ENCODE results near the gene RITA1.

The RITA1 gene

GRCh38 chr12:113233967-113234366 lies 48.4 kb downstream of the RITA1 start:
- DNase-seq (ENCODE audit: low spot score) (no peak), ATAC-seq (ENCODE audit: low read depth) (no peak)
- Histone ChIP-seq H3K27me3 (ENCODE audit: insufficient read depth, poor library complexity, severe bottlenecking) (no peaks in the 10 kb centered on the region), H3K9me3 (ENCODE audit: severe bottlenecking) (no peaks in the 10 kb centered on the region), H3K4me1 (ENCODE audit: insufficient read depth, poor library complexity, severe bottlenecking) (peaks cover 10% of the 10 kb centered on the region), H3K36me3 (ENCODE audit: low read depth) (peaks cover 68% of the 10 kb centered on the region), H3K27ac (ENCODE audit: poor library complexity, severe bottlenecking) (no peak overlapping the region), H3K4me3 (ENCODE audit: severe bottlenecking) (no peak overlapping the region)
- no peak for TF ChIP-seq CTCF (IDR thresholded peaks at IDR 0.05; ENCODE audit: poor library complexity, severe bottlenecking)

GRCh38 chr12:113234483-113234882 lies 49.0 kb downstream of the RITA1 start:
- H3K4me1 ChIP-seq (ENCODE audit: insufficient read depth, poor library complexity, severe bottlenecking): peaks cover 10% of the 10 kb centered on the region
- no peak for TF ChIP-seq CTCF (IDR thresholded peaks at IDR 0.05; ENCODE audit: poor library complexity, severe bottlenecking)
- H3K27me3 ChIP-seq (ENCODE audit: insufficient read depth, poor library complexity, severe bottlenecking): no peaks in the 10 kb centered on the region
- no peaks in the 10 kb centered on the region for H3K9me3 ChIP-seq (ENCODE audit: severe bottlenecking)
- ATAC-seq (ENCODE audit: low read depth) (no peak), DNase-seq (ENCODE audit: low spot score) (no peak)
- peaks cover 67% of the 10 kb centered on the region for H3K36me3 ChIP-seq (ENCODE audit: low read depth)
- no peak overlapping the region for H3K27ac ChIP-seq (ENCODE audit: poor library complexity, severe bottlenecking)
- H3K4me3 ChIP-seq (ENCODE audit: severe bottlenecking): no peak overlapping the region

GRCh38 chr12:113235976-113236375 lies 50.5 kb downstream of the RITA1 start:
- H3K27me3 ChIP-seq (ENCODE audit: insufficient read depth, poor library complexity, severe bottlenecking): no peaks in the 10 kb centered on the region
- no peak overlapping the region for H3K27ac ChIP-seq (ENCODE audit: poor library complexity, severe bottlenecking)
- ATAC-seq (ENCODE audit: low read depth) (no peak), DNase-seq (ENCODE audit: low spot score) (no peak)
- no peak overlapping the region for H3K4me3 ChIP-seq (ENCODE audit: severe bottlenecking)
- TF ChIP-seq CTCF (IDR thresholded peaks at IDR 0.05; ENCODE audit: poor library complexity, severe bottlenecking): no peak
- no peaks in the 10 kb centered on the region for H3K9me3 ChIP-seq (ENCODE audit: severe bottlenecking)
- H3K36me3 ChIP-seq (ENCODE audit: low read depth): peaks cover 59% of the 10 kb centered on the region
- peaks cover 18% of the 10 kb centered on the region for H3K4me1 ChIP-seq (ENCODE audit: insufficient read depth, poor library complexity, severe bottlenecking)

- Histone ChIP-seq H3K36me3 (ENCODE audit: low read depth) (peaks cover 53% of the 10 kb centered on the region), H3K9me3 (ENCODE audit: severe bottlenecking) (no peaks in the 10 kb centered on the region), H3K27ac (ENCODE audit: poor library complexity, severe bottlenecking) (no peak overlapping the region), H3K27me3 (ENCODE audit: insufficient read depth, poor library complexity, severe bottlenecking) (no peaks in the 10 kb centered on the region), H3K4me1 (ENCODE audit: insufficient read depth, poor library complexity, severe bottlenecking) (peaks cover 17% of the 10 kb centered on the region), H3K4me3 (ENCODE audit: severe bottlenecking) (no peak overlapping the region)
- TF ChIP-seq CTCF (IDR thresholded peaks at IDR 0.05; ENCODE audit: poor library complexity, severe bottlenecking): no peak
- no peak for ATAC-seq (ENCODE audit: low read depth)
- no peak for DNase-seq (ENCODE audit: low spot score)
These were observed 51.2 kb downstream of the RITA1 start for GRCh38 chr12:113236539-113237399.

- Histone ChIP-seq H3K27ac (ENCODE audit: poor library complexity, severe bottlenecking) (peak overlapping the region; percentile 98), H3K36me3 (ENCODE audit: low read depth) (peaks cover 47% of the 10 kb centered on the region), H3K4me3 (ENCODE audit: severe bottlenecking) (no peak overlapping the region), H3K4me1 (ENCODE audit: insufficient read depth, poor library complexity, severe bottlenecking) (peaks cover 19% of the 10 kb centered on the region), H3K27me3 (ENCODE audit: insufficient read depth, poor library complexity, severe bottlenecking) (no peaks in the 10 kb centered on the region), H3K9me3 (ENCODE audit: severe bottlenecking) (no peaks in the 10 kb centered on the region)
- ATAC-seq (ENCODE audit: low read depth) (no peak), DNase-seq (ENCODE audit: low spot score) (no peak)
- TF ChIP-seq CTCF (IDR thresholded peaks at IDR 0.05; ENCODE audit: poor library complexity, severe bottlenecking): no peak
These were observed 52.2 kb downstream of the RITA1 start for GRCh38 chr12:113237748-113238147.
